Chondrocyte (in vitro differentiated cells): ENCODE measurements around the gene FAM209B. TPM values are rescaled to one million over a fixed set of nuclear protein-coding genes. Genes with fewer than 3 reads are reported as not detected.

Experiments
- DNase-seq: peaks from one replicate; pipeline ENCODE4 v3.0.0; 2021; ENCODE audit warnings: mixed read lengths, low spot score
- H3K27ac Mint-ChIP-seq: one replicate; pipeline ENCODE4 v1.8.0; 2021; ENCODE audit warnings: mild to moderate bottlenecking, moderate library complexity, mixed read lengths; ENCODE audit not compliant: unreplicated experiment
- H3K27me3 Mint-ChIP-seq: 2 replicates; pipeline ENCODE4 v1.8.0; 2021; ENCODE audit warnings: low read depth, mixed read lengths
- H3K36me3 Mint-ChIP-seq: 2 replicates; pipeline ENCODE4 v1.8.0; 2021; ENCODE audit warnings: low read depth, mixed read lengths
- H3K4me1 Mint-ChIP-seq: 2 replicates; pipeline ENCODE4 v1.8.0; 2021; ENCODE audit warnings: low read depth, mild to moderate bottlenecking, mixed read lengths
- H3K4me3 Mint-ChIP-seq: one replicate; pipeline ENCODE4 v1.8.0; 2021; ENCODE audit warnings: mild to moderate bottlenecking, moderate library complexity, mixed read lengths; ENCODE audit not compliant: unreplicated experiment
- H3K9me3 Mint-ChIP-seq: 2 replicates; pipeline ENCODE4 v1.8.0; 2021; ENCODE audit warnings: low read depth, mixed read lengths
- CTCF ChIP-seq: fragments of 200-600 bp; sonication (generic); IDR thresholded peaks from 2 replicates; pipeline ENCODE4 v1.5.0; 2021; ENCODE audit warnings: antibody characterized with exemption, mild to moderate bottlenecking, moderate library complexity
- total RNA-seq: library from RNA; stranded (reverse); gene quantifications from 3 replicates; pipeline ENCODE4 v1.2.1, GENCODE V29; 2021

Gene FAM209B
- total RNA-seq, 1 donor from 2014 or later: not detected

GRCh38 chr20:56579301-56579710 lies 46.3 kb downstream of the FAM209B start:
- H3K36me3 Mint-ChIP-seq: no peaks in the 10 kb centered on the region
- H3K27ac Mint-ChIP-seq: no peak overlapping the region
- no peaks in the 10 kb centered on the region for H3K9me3 Mint-ChIP-seq

DNA sequence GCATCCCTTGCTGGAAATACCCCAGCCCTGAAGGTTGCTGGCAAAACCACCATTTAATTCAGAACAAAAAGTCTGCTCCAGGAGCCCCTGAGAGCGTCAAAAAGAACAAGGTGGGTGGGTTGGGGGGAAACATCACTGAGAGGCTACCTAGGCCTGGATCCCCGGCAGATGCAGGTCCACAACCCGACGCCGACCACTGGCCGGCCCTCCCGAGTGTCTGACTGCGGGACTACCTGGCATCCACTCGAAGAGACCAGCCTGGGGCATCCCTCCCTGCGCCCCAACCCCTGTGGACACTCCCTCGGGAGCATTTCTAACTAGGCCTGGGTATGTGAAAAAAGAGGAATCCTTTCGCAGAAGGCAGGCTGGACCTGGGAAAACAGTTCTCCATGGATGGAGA lies 47.2 kb downstream of the FAM209B start:
- Mint-ChIP-seq H3K36me3 (no peaks in the 10 kb centered on the region), H3K27ac (no peak overlapping the region), H3K4me1 (no peaks in the 10 kb centered on the region), H3K4me3 (no peak overlapping the region), H3K27me3 (peaks cover 10% of the 10 kb centered on the region), H3K9me3 (no peaks in the 10 kb centered on the region)
- DNase-seq: peak; percentile 76
- TF ChIP-seq CTCF: no peak

More at GRCh38 chr20:56579301-56579710, 46.3 kb downstream of the FAM209B start:
- H3K4me1 Mint-ChIP-seq: no peaks in the 10 kb centered on the region
- no peak overlapping the region for H3K4me3 Mint-ChIP-seq
- TF ChIP-seq CTCF: no peak
- peak; percentile 47 for DNase-seq
- peaks cover 7% of the 10 kb centered on the region for H3K27me3 Mint-ChIP-seq

- H3K27me3 Mint-ChIP-seq: peaks cover 8% of the 10 kb centered on the region
- H3K9me3 Mint-ChIP-seq: no peaks in the 10 kb centered on the region
- H3K36me3 Mint-ChIP-seq: no peaks in the 10 kb centered on the region
- TF ChIP-seq CTCF: no peak
- H3K4me1 Mint-ChIP-seq: no peaks in the 10 kb centered on the region
- DNase-seq: no peak
- no peak overlapping the region for H3K27ac Mint-ChIP-seq
- no peak overlapping the region for H3K4me3 Mint-ChIP-seq
Observed at GRCh38 chr20:56581701-56582100, 48.7 kb downstream of the FAM209B start.

DNA sequence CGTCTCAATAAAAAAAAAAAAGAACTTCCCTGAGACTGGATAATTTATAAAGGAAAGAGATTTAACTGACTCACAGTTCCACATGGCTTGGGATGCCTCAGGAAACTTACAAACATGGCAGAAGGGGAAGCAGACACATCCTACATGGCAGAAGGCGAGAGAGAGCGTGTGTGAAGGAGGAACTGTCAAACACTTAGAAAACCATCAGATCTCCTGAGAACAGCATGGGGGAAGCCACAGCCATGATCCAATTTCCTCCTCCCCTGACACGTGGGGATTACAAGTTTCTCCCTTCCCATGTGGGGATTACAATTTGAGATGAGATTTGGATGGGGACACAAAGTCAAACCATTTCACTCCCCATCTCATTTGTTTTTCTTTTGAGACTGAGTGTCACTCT lies 49.5 kb downstream of the FAM209B start:
- H3K4me3 Mint-ChIP-seq: no peak overlapping the region
- no peaks in the 10 kb centered on the region for H3K36me3 Mint-ChIP-seq
- no peak for TF ChIP-seq CTCF
- H3K27ac Mint-ChIP-seq: no peak overlapping the region
- no peaks in the 10 kb centered on the region for H3K4me1 Mint-ChIP-seq
- no peak for DNase-seq
- H3K27me3 Mint-ChIP-seq: peaks cover 10% of the 10 kb centered on the region
- H3K9me3 Mint-ChIP-seq: no peaks in the 10 kb centered on the region

DNA sequence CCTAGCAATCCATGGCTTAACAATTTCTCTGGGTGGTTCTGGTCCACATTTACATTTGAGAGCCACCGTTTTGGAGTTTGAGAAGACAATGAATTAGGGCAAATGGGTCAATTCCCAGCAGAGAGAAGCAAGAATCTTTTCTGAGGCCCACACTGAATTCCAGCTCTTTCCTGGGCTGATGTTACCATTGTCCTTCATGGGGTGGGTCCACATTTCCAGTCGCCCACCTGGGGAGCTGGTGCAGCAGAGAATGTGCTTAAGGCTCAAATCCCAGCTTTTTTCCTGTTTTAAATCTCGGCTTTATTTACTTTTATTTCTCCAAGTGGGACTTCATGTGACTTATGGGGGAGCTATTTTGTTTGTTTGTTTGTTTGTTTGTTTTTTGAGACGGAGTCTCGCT lies 51.9 kb downstream of the FAM209B start:
- Mint-ChIP-seq H3K27me3 (peaks cover 14% of the 10 kb centered on the region), H3K4me3 (no peak overlapping the region), H3K4me1 (no peaks in the 10 kb centered on the region), H3K27ac (no peak overlapping the region), H3K9me3 (no peaks in the 10 kb centered on the region), H3K36me3 (no peaks in the 10 kb centered on the region)
- no peak for DNase-seq
- no peak for TF ChIP-seq CTCF

Other genes with a start within 250 kb of the FAM209B start
- gene FAM210B, start 174.3 kb upstream of the FAM209B start, total RNA-seq: 32.2 to 44.0 TPM (median 32.6 TPM) in 3 replicates
- gene AURKA, start 141.0 kb upstream of the FAM209B start, total RNA-seq: 8.7 to 10.5 TPM (median 9.6 TPM) in 3 replicates
- gene CSTF1, start 140.6 kb upstream of the FAM209B start, total RNA-seq: 23.7 to 33.1 TPM (median 26.0 TPM) in 3 replicates
- gene CASS4, start 121.0 kb upstream of the FAM209B start, total RNA-seq: 0.10 to 0.39 TPM in 2 of 3 replicates, not detected in the other
- 61.2 to 79.3 TPM (median 64.7 TPM) in 3 replicates for gene RTF2, start 64.6 kb upstream of the FAM209B start, total RNA-seq
- gene FAM209A, start 8.5 kb upstream of the FAM209B start, total RNA-seq: 0.55 to 0.58 TPM in 2 of 3 replicates, not detected in the other
- 4.8 to 36.2 TPM (median 5.2 TPM) in 3 replicates for gene TFAP2C, start 96.1 kb downstream of the FAM209B start, total RNA-seq